HTR-8/SVneo (cell line): ENCODE results near the gene CRYAA.
"Not testable (repeated sequence)": the region's sequence is repeated elsewhere in the genome, so short reads cannot be mapped to it uniquely, and the experiment has no call there.

ENCODE experiments used
- DNase-seq: peaks from one replicate; pipeline ENCODE4 v3.0.0; 2011; ENCODE audit warnings: low spot score, mixed read lengths; ENCODE audit not compliant: insufficient read length
- FAIRE-seq: peaks from 2 replicates; lab custom pipeline; 2011; peaks lifted over from hg19 to GRCh38; lab: Jason Lieb, UNC

The CRYAA gene

GRCh38 chr21:43174998-43175397, 6.2 kb downstream of the CRYAA start:
- not testable (repeated sequence) for FAIRE-seq, DNase-seq

DNA sequence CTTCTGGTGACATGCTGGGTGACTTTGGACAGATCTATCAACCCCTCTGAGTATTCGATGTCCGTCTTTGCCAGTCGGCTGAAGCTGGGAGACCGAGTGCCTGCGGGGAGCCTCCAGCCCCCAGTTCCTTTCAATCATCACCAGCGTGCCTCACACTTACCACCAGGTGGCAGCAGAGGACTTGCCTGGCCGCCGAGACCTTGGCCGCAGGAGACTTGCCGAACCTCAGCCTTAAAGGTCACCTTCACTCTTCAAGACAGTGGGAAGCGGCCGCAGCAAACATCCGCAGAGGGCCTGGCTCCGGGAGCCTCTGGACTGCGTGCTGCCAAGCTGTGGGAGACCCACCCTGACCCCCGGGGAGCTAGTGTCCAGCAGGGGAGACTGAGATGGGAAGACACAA, 7.8 kb downstream of the CRYAA start:
- FAIRE-seq, result peak; percentile 71
- DNase-seq, result not testable (repeated sequence)

GRCh38 chr21:43177043-43177906, 8.5 kb downstream of the CRYAA start:
- DNase-seq, FAIRE-seq: not testable (repeated sequence)

- not testable (repeated sequence) for DNase-seq, FAIRE-seq
These were observed 9.5 kb downstream of the CRYAA start for GRCh38 chr21:43178175-43178826.

- FAIRE-seq, DNase-seq: not testable (repeated sequence)
These were observed 12.2 kb downstream of the CRYAA start for GRCh38 chr21:43181033-43181432.

GRCh38 chr21:43187268-43187667, 18.5 kb downstream of the CRYAA start:
- DNase-seq, FAIRE-seq: not testable (repeated sequence)

- DNase-seq (no peak), FAIRE-seq (peak; percentile 96)
These were observed 18.9 kb downstream of the CRYAA start for GRCh38 chr21:43187715-43188114.

GRCh38 chr21:43188181-43188580, 19.4 kb downstream of the CRYAA start:
- no peak for DNase-seq
- no peak for FAIRE-seq

DNA sequence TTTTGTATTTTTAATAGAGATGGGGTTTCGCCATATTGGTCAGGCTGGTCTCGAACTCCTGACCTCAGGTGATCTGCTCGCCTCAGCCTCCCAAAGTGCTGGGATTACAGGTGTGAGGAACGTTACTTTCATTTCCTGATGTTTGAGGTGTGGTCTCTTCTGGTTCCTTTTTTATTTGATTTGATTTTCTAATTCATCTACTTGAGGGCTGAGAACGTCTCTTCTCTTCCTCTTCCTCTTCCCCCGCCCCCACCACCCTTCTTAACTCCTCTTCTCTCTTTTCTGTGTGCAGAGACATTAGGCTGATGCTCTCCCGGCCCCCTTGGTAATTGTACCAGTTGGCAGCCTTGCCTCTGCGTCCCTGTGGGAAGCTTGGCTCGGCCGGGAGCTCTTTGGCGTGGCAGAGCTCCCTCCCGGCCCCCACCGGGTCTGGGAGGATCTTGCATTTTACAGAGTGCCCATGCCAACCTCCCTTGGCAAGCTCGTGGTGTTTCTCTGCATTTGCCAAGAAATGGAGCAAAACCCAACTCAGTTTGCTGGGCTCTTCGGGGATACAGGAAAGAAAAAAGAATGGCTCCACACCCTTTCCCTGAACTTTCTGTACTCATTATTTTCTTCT, 19.9 kb downstream of the CRYAA start:
- DNase-seq (no peak), FAIRE-seq (no peak)

DNA sequence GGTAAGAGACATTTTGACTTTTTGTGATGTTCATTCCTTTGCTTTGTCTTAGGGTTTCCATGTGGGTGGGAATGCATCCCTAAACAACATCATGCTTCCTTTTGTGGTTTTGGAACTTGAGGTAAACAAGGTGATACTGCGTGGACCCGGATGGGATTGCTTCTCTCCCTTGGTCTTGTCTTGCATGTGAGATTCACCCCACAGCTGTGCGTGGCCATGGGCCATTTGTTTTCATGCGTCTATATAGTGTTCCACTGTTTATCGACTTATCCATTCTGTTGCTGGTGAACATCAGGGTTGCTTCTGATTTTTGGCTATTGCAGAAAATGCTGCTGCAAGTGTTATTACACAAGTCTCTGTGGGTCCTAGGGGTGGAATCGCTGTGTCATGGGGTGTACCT, 21.1 kb downstream of the CRYAA start:
- no peak for FAIRE-seq
- DNase-seq, result no peak

DNA sequence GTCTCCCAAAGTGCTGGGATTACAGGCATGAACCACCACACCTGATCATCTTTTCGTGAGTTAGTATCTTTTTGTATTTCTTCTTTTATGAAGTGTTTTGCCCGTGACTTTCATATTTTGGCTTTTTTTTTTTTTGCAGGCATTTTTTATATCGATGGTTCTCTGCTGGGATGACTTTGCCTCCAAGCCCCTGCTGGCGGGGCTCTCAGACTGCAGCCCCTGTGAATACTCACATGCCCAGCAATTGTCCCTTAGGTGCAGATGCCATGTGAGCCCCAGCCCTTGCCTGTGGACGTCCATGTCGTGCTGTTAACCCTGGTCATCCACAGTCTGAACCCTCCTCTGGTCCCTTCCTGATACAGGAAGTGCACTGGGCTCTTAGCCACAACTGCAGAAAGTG, 21.7 kb downstream of the CRYAA start:
- no peak for DNase-seq
- FAIRE-seq, result no peak

GRCh38 chr21:43190951-43191350, 22.1 kb downstream of the CRYAA start:
- FAIRE-seq, result no peak

DNA sequence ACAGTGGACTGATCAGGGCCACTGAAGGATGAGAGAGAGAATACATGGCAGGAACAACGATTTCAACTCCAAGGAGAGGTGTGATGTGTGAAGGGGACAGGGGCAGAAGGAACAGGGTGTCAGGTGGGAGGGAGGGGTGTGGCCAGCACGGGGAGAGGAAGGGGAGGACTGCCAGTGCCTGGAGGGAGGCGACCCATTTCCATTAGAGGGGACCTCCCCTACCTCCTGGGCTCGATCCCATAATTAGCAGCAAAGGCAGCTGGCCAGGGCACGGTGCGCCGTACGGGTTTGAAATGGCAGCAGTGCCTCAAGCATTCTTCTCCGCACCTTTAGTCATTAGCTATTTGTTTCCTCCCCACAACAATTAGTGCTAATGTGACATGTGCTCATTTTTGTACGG, 22.7 kb downstream of the CRYAA start:
- no peak for DNase-seq
- FAIRE-seq, result peak; percentile 20

More at GRCh38 chr21:43190951-43191350, 22.1 kb downstream of the CRYAA start:
- no peak for DNase-seq

DNA sequence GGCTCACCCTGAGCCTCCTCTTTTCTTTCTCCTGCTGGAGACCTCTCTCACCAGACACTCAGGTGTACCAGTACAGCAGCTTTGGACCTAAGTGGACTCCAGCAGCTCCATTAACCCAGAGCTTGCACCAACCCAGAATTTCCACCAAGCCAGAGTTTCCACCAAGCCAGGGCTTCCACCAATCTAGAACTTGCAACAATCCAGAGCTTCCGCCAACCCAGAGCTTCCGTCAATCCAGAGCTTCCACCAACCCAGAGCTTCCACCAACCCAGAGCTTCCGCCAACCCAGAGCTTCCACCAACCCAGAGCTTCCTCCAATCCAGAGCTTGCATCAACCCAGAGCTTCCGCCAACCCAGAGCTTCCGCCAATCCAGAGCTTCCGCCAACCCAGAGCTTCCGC, 23.2 kb downstream of the CRYAA start:
- FAIRE-seq (no peak), DNase-seq (no peak)

- no peak for FAIRE-seq
- DNase-seq, result no peak
These were observed 23.8 kb downstream of the CRYAA start for GRCh38 chr21:43192501-43193081.

- peak; percentile 96 for FAIRE-seq
These were observed 24.4 kb downstream of the CRYAA start for GRCh38 chr21:43193088-43193650.

GRCh38 chr21:43193651-43194302, 25.0 kb downstream of the CRYAA start:
- FAIRE-seq, result no peak
- peak; percentile 39 for DNase-seq

More at GRCh38 chr21:43193088-43193650, 24.4 kb downstream of the CRYAA start:
- no peak for DNase-seq

GRCh38 chr21:43194303-43195120, 25.7 kb downstream of the CRYAA start:
- FAIRE-seq (no peak), DNase-seq (no peak)
